Measurements from ENCODE around the gene TBC1D8. TPM values are rescaled to one million over a fixed set of nuclear protein-coding genes. Genes with fewer than 3 reads are reported as not detected.
A peak's percentile ranks its signal among the peaks of the same experiment; 100 is the strongest.

The TBC1D8 gene
- total RNA-seq, 2 experiments from 2014 or later, result 2.0 to 2.1 TPM

- Mint-ChIP-seq H3K36me3 (no peaks in the 10 kb centered on the region), H3K4me3 (no peak overlapping the region), H3K27ac (no peak overlapping the region), H3K27me3 (no peaks in the 10 kb centered on the region), H3K9me3 (no peaks in the 10 kb centered on the region), H3K4me1 (peaks cover 2% of the 10 kb centered on the region)
- no peak for DNase-seq
Observed at GRCh38 chr2:100989666-100990065, 161.5 kb downstream of the TBC1D8 start.

GRCh38 chr2:100988630-100989417 is 162.4 kb downstream of the TBC1D8 start:
- no peaks in the 10 kb centered on the region for H3K36me3 Mint-ChIP-seq
- no peaks in the 10 kb centered on the region for H3K27me3 Mint-ChIP-seq
- no peak overlapping the region for H3K27ac Mint-ChIP-seq
- no peaks in the 10 kb centered on the region for H3K9me3 Mint-ChIP-seq
- DNase-seq, result no peak
- peaks cover 4% of the 10 kb centered on the region for H3K4me1 Mint-ChIP-seq
- no peak overlapping the region for H3K4me3 Mint-ChIP-seq

DNA sequence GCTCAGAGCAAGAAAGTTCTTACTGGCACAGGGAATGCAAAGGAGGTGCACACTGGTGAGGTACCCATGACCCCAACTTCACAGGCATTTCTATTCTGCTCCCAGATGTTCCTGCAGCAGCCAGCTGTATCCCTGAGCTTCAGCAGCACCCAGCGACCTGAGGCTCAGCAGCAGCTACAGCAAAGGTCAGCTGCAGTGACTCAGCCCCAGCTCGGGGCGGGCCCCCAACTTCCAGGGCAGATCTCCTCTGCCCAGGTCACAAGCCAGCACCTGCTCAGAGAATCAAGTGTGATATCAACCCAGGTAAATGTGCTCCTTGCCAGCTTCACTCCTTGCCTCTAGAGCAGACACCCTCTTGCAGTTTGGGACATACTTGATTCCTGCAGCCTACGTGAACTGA is 163.2 kb downstream of the TBC1D8 start:
- Mint-ChIP-seq H3K4me3 (no peak overlapping the region), H3K4me1 (peaks cover 6% of the 10 kb centered on the region), H3K9me3 (no peaks in the 10 kb centered on the region), H3K36me3 (no peaks in the 10 kb centered on the region), H3K27ac (no peak overlapping the region), H3K27me3 (no peaks in the 10 kb centered on the region)
- DNase-seq, result no peak

- Mint-ChIP-seq H3K36me3 (no peaks in the 10 kb centered on the region), H3K4me1 (peaks cover 5% of the 10 kb centered on the region), H3K9me3 (no peaks in the 10 kb centered on the region), H3K27me3 (no peaks in the 10 kb centered on the region), H3K4me3 (no peak overlapping the region), H3K27ac (no peak overlapping the region)
- no peak for DNase-seq
Observed at GRCh38 chr2:100987536-100987935, 163.6 kb downstream of the TBC1D8 start.

- H3K4me3 Mint-ChIP-seq, result no peak overlapping the region
- H3K27me3 Mint-ChIP-seq, result no peaks in the 10 kb centered on the region
- no peak overlapping the region for H3K27ac Mint-ChIP-seq
- H3K36me3 Mint-ChIP-seq, result no peaks in the 10 kb centered on the region
- no peak for DNase-seq
- peaks cover 3% of the 10 kb centered on the region for H3K4me1 Mint-ChIP-seq
- H3K9me3 Mint-ChIP-seq, result no peaks in the 10 kb centered on the region
Observed at GRCh38 chr2:100986157-100986556, 165.0 kb downstream of the TBC1D8 start.

GRCh38 chr2:100984892-100985307 is 166.3 kb downstream of the TBC1D8 start:
- Mint-ChIP-seq H3K4me1 (peaks cover 3% of the 10 kb centered on the region), H3K9me3 (no peaks in the 10 kb centered on the region), H3K27ac (no peak overlapping the region), H3K36me3 (no peaks in the 10 kb centered on the region), H3K4me3 (no peak overlapping the region), H3K27me3 (no peaks in the 10 kb centered on the region)
- DNase-seq, result peak; percentile 67

DNA sequence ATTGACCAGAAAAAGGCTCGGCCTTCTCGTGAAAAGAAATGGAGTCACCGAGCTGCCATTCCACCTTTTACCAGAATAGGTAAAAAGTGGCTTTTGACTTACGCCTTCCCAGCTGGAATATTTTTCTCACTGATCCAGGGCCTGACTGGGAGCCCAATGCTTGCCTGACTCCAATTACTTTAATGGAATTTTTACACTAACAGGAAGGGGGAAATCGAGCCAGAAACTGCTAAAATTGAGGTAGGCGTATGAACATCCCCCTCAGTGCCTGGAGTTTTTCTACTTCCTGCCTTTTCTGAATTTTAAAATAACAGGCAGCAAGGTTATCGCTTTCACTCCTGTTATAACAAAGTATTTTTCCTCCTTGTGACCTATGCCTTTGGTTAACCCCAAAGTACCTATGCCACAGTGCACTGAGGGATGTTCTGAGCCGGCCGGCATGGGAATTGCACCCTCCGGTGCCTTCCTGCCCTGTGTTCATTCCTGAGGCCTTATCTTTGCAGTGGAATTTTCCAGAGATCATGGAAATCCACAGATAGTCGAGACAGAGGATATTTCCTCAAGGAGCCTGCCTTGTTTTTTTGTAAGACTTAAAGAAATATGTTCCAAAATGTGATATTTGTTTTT is 167.4 kb downstream of the TBC1D8 start:
- DNase-seq, result no peak
- Mint-ChIP-seq H3K9me3 (no peaks in the 10 kb centered on the region), H3K27ac (no peak overlapping the region), H3K36me3 (no peaks in the 10 kb centered on the region), H3K4me3 (no peak overlapping the region), H3K4me1 (peaks cover 3% of the 10 kb centered on the region), H3K27me3 (no peaks in the 10 kb centered on the region)

GRCh38 chr2:100983201-100983600 is 168.0 kb downstream of the TBC1D8 start:
- no peak overlapping the region for H3K4me3 Mint-ChIP-seq
- H3K36me3 Mint-ChIP-seq, result no peaks in the 10 kb centered on the region
- H3K9me3 Mint-ChIP-seq, result no peaks in the 10 kb centered on the region
- no peak overlapping the region for H3K27ac Mint-ChIP-seq
- no peak for DNase-seq
- H3K27me3 Mint-ChIP-seq, result no peaks in the 10 kb centered on the region
- peaks cover 3% of the 10 kb centered on the region for H3K4me1 Mint-ChIP-seq

DNA sequence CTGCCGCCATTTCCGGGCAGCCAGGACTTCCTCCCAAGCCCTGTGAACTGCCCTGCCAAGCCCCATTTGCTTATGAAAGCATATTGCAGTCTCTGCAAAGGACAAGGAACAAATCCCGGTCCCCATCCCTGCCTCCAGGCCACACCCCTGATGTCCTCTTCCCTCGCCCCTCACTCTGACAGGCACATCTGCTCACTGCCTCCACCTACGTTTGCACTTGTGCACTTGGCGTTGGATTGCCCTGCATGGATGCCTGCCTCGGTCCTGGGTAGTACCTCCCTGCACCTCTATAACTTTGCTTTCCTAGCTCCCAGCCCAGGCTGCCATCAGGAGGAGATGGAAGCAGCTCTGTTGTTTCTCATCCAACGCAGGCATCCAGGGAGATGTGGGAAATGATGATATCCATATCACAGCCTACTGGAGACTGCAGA is 168.7 kb downstream of the TBC1D8 start:
- Mint-ChIP-seq H3K36me3 (no peaks in the 10 kb centered on the region), H3K27me3 (no peaks in the 10 kb centered on the region), H3K9me3 (no peaks in the 10 kb centered on the region), H3K27ac (no peak overlapping the region), H3K4me1 (peaks cover 3% of the 10 kb centered on the region), H3K4me3 (no peak overlapping the region)
- DNase-seq, result no peak

DNA sequence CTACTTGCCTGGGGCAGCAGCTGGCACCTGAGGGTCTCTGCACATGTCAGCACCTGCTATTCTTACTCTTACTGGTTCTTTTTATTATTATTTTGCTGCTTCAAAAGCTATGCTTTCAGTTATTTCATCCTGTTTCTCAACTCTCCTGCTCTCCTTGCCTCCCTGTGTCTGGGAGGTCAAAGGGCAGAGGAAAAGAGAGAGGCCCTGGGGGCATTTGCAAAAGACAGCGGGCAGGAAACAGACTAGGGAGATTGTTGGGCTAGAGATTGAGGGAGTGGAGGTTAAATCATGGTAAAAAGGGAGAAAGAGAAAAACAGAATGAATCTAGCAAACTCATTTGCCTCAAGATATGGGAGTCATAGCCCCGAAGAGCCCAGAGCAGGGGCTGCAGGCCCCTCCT is 170.2 kb downstream of the TBC1D8 start:
- Mint-ChIP-seq H3K27ac (no peak overlapping the region), H3K36me3 (no peaks in the 10 kb centered on the region), H3K4me3 (no peak overlapping the region), H3K27me3 (no peaks in the 10 kb centered on the region), H3K9me3 (no peaks in the 10 kb centered on the region), H3K4me1 (peaks cover 3% of the 10 kb centered on the region)
- no peak for DNase-seq

DNA sequence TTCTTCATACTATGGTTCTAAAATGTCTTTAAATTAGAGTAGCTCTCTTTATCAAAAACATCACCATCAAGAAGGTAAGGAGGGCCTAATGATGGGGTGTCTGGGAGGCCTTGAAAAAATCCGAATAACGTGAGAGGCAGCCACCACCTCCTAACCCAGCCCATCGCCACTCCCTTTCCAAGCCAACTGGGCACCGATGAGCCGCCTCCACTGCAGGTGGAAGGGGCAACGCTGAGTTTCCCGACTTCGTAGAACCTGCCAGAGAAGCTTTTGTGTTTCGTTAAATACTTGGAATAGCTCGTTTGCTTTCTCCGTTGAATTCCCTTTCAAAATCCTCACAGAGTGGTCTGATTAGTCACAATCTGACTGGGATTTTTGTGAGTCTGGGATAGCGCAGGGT is 171.1 kb downstream of the TBC1D8 start:
- DNase-seq, result no peak
- H3K27me3 Mint-ChIP-seq, result no peaks in the 10 kb centered on the region
- H3K4me1 Mint-ChIP-seq, result peaks cover 3% of the 10 kb centered on the region
- H3K36me3 Mint-ChIP-seq, result no peaks in the 10 kb centered on the region
- H3K9me3 Mint-ChIP-seq, result no peaks in the 10 kb centered on the region
- H3K27ac Mint-ChIP-seq, result no peak overlapping the region
- H3K4me3 Mint-ChIP-seq, result no peak overlapping the region

- Mint-ChIP-seq H3K27me3 (no peaks in the 10 kb centered on the region), H3K36me3 (no peaks in the 10 kb centered on the region), H3K27ac (no peak overlapping the region), H3K9me3 (no peaks in the 10 kb centered on the region), H3K4me1 (peaks cover 2% of the 10 kb centered on the region), H3K4me3 (no peak overlapping the region)
- DNase-seq, result no peak
Observed at GRCh38 chr2:100978582-100979191, 172.5 kb downstream of the TBC1D8 start.

DNA sequence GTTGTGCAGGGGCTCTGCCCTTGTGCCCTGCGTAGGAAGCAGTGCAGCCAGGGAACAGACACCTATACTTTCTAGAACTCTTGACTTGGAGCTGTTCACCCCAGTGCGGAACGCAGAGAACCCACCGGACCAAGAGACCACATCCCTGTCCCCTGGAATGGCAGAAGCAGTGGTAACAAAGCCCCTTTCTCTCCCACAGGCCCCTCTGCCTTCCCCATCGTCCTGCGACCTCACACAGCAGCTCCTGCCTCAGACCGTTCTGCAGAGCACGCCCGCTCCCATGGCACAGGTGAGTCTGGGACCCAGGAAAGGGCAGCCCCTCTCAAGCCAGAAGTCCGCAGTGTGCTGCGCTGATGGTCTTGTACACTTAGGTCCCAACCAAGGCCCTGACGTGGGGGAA is 173.7 kb downstream of the TBC1D8 start:
- DNase-seq, result no peak
- no peaks in the 10 kb centered on the region for H3K4me1 Mint-ChIP-seq
- no peaks in the 10 kb centered on the region for H3K36me3 Mint-ChIP-seq
- no peak overlapping the region for H3K4me3 Mint-ChIP-seq
- no peak overlapping the region for H3K27ac Mint-ChIP-seq
- no peaks in the 10 kb centered on the region for H3K9me3 Mint-ChIP-seq
- no peaks in the 10 kb centered on the region for H3K27me3 Mint-ChIP-seq

GRCh38 chr2:100976645-100977391 is 174.4 kb downstream of the TBC1D8 start:
- H3K27me3 Mint-ChIP-seq, result no peaks in the 10 kb centered on the region
- H3K4me3 Mint-ChIP-seq, result no peak overlapping the region
- H3K27ac Mint-ChIP-seq, result no peak overlapping the region
- H3K4me1 Mint-ChIP-seq, result no peaks in the 10 kb centered on the region
- DNase-seq, result no peak
- no peaks in the 10 kb centered on the region for H3K9me3 Mint-ChIP-seq
- H3K36me3 Mint-ChIP-seq, result no peaks in the 10 kb centered on the region

GRCh38 chr2:100976061-100976460 is 175.1 kb downstream of the TBC1D8 start:
- Mint-ChIP-seq H3K36me3 (no peaks in the 10 kb centered on the region), H3K9me3 (no peaks in the 10 kb centered on the region), H3K27me3 (no peaks in the 10 kb centered on the region), H3K4me1 (no peaks in the 10 kb centered on the region), H3K4me3 (no peak overlapping the region), H3K27ac (no peak overlapping the region)
- DNase-seq, result no peak
